Left lung (tissue), 10 donors: ENCODE data around the gene HOPX. TPM values are rescaled to one million over a fixed set of nuclear protein-coding genes. Genes with fewer than 3 reads are reported as not detected.

ENCODE experiments used
- ATAC-seq: fragments of 200-7000 bp; cut with Tn5 transposase; one replicate; pipeline ENCODE4 v1.9.1; 2020; ENCODE audit warnings: moderate library complexity
- DNase-seq, 4 donors: peaks; one replicate each; pipeline ENCODE4 v3.0.0-alpha.2; 2013 to 2020
- H3K27ac ChIP-seq, 2 donors: fragments of 200-600 bp; sonication (generic) in 1 of 2; one replicate each; pipeline versions ENCODE4 v1.5.0 to v1.8.0; 2020 to 2021
- H3K27me3 ChIP-seq, 2 donors: fragments of 200-600 bp; sonication (generic) in 1 of 2; one replicate each; pipeline versions ENCODE4 v1.5.0 to v1.8.0; 2020 to 2021
- H3K36me3 ChIP-seq, 2 donors: fragments of 200-600 bp; sonication (generic) in 1 of 2; one replicate each; pipeline versions ENCODE4 v1.5.0 to v1.8.0; 2020 to 2021
- H3K4me1 ChIP-seq, 2 donors: fragments of 200-600 bp; one replicate each; pipeline ENCODE4 v1.8.0; 2021
- H3K4me3 ChIP-seq, 2 donors: fragments of 200-600 bp; sonication (generic) in 1 of 2; one replicate each; pipeline versions ENCODE4 v1.5.0 to v1.8.0; 2020 to 2021; ENCODE audit warnings: mild to moderate bottlenecking in 1 of 2
- H3K9me3 ChIP-seq, 2 donors: fragments of 200-600 bp; sonication (generic) in 1 of 2; one replicate each; pipeline versions ENCODE4 v1.5.0 to v1.8.0; 2020 to 2021
- intact Hi-C, 2 donors: fragments of 100-400 bp; cut with DNase I; formaldehyde crosslinking; loops; one replicate each; pipeline versions ENCODE4 v1.11.2 to v1.14.2; 2022
- polyA plus RNA-seq, 6 donors: library from polyadenylated mRNA; unstranded; fragments of 120-200 nt; gene quantifications; one replicate each; pipeline ENCODE4 v1.2.1, GENCODE V29; 2013; ENCODE audit not compliant: insufficient read length in 6 of 6
- total RNA-seq, 2 donors: library from RNA; stranded (reverse); fragmentation: NEBNext Ultra II Directional; extraction: Animal tissue kit (Norgen Biotek cat#: 25700); gene quantifications; one replicate each; pipeline ENCODE4 v1.2.1, GENCODE V29; 2021
- TF ChIP-seq, protein P1 (sequence below), 2 donors: fragments of 200-600 bp; sonication (generic) in 1 of 2; IDR thresholded peaks; one replicate each; pipeline versions ENCODE4 v1.5.0 to v1.8.0; 2021; ENCODE audit warnings: antibody characterized with exemption in 2 of 2
- donor health status: DM: no; HTN: yes; CAD: no.
- donor health status: DM: no; HTN: no; CAD: no.

Gene HOPX
- total and polyA plus RNA-seq, 8 donors, result 28.2 to 729 (median 35.6) TPM

DNA sequence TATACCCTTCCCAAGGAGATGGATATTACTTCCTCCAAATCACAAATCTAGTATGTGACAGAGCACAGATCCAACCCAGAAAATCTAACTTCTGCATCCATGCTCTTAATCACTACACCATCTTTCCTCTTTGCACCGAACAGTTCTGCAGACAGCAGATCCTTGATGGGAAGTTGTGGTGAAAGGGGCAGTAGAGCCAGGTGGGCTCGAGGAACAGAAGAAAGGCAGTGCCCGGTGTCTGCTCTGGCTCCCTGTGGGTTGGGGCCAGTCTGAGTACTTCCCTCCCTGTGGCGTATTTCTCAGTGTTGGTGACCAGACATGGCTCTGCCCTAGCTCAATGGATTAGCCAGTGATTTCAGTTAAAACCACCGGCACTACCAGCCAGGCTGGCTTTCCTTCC is 15.3 kb downstream of the HOPX start:
- no peaks in the 10 kb centered on the region for H3K9me3 ChIP-seq
- H3K4me3 ChIP-seq, result no peak overlapping the region
- DNase-seq (no peak), ATAC-seq (no peak)
- intact Hi-C loops, result no loop called here
- TF ChIP-seq, protein P1, sequence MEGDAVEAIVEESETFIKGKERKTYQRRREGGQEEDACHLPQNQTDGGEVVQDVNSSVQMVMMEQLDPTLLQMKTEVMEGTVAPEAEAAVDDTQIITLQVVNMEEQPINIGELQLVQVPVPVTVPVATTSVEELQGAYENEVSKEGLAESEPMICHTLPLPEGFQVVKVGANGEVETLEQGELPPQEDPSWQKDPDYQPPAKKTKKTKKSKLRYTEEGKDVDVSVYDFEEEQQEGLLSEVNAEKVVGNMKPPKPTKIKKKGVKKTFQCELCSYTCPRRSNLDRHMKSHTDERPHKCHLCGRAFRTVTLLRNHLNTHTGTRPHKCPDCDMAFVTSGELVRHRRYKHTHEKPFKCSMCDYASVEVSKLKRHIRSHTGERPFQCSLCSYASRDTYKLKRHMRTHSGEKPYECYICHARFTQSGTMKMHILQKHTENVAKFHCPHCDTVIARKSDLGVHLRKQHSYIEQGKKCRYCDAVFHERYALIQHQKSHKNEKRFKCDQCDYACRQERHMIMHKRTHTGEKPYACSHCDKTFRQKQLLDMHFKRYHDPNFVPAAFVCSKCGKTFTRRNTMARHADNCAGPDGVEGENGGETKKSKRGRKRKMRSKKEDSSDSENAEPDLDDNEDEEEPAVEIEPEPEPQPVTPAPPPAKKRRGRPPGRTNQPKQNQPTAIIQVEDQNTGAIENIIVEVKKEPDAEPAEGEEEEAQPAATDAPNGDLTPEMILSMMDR (IDR thresholded peaks at IDR 0.05), result no peak
- H3K27me3 ChIP-seq, result no peaks in the 10 kb centered on the region
- no peak overlapping the region for H3K27ac ChIP-seq
- H3K4me1 ChIP-seq, result peaks cover 0 to 8% of the 10 kb centered on the region in 2 donors
- H3K36me3 ChIP-seq, result no peaks in the 10 kb centered on the region

GRCh38 chr4:56662782-56663468 is 18.2 kb downstream of the HOPX start:
- no peaks in the 10 kb centered on the region for H3K9me3 ChIP-seq
- DNase-seq, result no peak
- intact Hi-C loops, result no loop called here

GRCh38 chr4:56659946-56660345 is 21.1 kb downstream of the HOPX start:
- intact Hi-C loops, result loop anchor here in 1 of 2 donors (10.0 kb wide), 1 partner anchor 135 kb away; no protein-coding TSS in a partner anchor
- ATAC-seq, result no peak

More at GRCh38 chr4:56662782-56663468, 18.2 kb downstream of the HOPX start:
- Histone ChIP-seq H3K27ac (no peak overlapping the region), H3K27me3 (peaks cover 0 to 17% of the 10 kb centered on the region in 2 donors), H3K36me3 (no peaks in the 10 kb centered on the region), H3K4me1 (peaks cover 6 to 19% of the 10 kb centered on the region in 2 donors), H3K4me3 (no peak overlapping the region)
- ATAC-seq, result peak; percentile 69
- TF ChIP-seq, protein P1 (IDR thresholded peaks at IDR 0.05), result no peak

DNA sequence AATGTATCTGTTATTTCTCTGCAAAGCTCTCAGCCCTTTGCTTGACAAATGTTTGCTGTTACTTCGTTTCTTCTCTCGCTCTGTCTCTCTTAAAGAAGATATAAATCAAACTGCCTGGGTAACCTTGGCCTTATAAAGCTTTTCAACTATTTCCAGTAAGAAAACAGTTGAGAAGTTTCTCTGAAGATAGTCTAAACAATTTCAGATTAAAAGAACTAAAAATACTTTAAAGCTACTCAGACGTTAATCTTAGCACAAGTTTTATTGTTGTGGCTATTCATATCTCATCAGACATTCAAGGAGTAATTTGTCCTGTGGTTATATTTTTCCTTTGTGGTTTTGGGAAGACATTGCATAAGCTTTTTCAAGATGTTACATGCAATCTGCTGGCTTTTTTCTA is 22.6 kb downstream of the HOPX start:
- no peak overlapping the region for H3K27ac ChIP-seq
- intact Hi-C loops, result loop anchor here in 1 of 2 donors (10.0 kb wide), 1 partner anchor 136 kb away; no protein-coding TSS in a partner anchor
- TF ChIP-seq, protein P1 (IDR thresholded peaks at IDR 0.05), result no peak

More at GRCh38 chr4:56659946-56660345, 21.1 kb downstream of the HOPX start:
- H3K27me3 ChIP-seq, result peaks cover 4 to 46% of the 10 kb centered on the region in 2 donors
- TF ChIP-seq, protein P1 (IDR thresholded peaks at IDR 0.05), result no peak
- H3K36me3 ChIP-seq, result no peaks in the 10 kb centered on the region
- H3K27ac ChIP-seq, result no peak overlapping the region
- H3K4me3 ChIP-seq, result no peak overlapping the region
- no peak for DNase-seq
- H3K4me1 ChIP-seq, result peaks cover 14 to 32% of the 10 kb centered on the region in 2 donors
- H3K9me3 ChIP-seq, result no peaks in the 10 kb centered on the region

GRCh38 chr4:56657818-56658217 is 23.3 kb downstream of the HOPX start:
- DNase-seq (no peak), ATAC-seq (no peak)
- H3K9me3 ChIP-seq, result no peaks in the 10 kb centered on the region
- H3K36me3 ChIP-seq, result no peaks in the 10 kb centered on the region
- H3K27ac ChIP-seq, result no peak overlapping the region
- intact Hi-C loops, result loop anchor here in 1 of 2 donors (10.0 kb wide), 1 partner anchor 137 kb away; no protein-coding TSS in a partner anchor
- H3K4me1 ChIP-seq, result peaks cover 20 to 45% of the 10 kb centered on the region in 2 donors
- TF ChIP-seq, protein P1 (IDR thresholded peaks at IDR 0.05), result no peak
- peaks cover 4 to 58% of the 10 kb centered on the region in 2 donors for H3K27me3 ChIP-seq
- H3K4me3 ChIP-seq, result no peak overlapping the region

More for the DNA sequence above, 22.6 kb downstream of the HOPX start:
- no peak for DNase-seq
- Histone ChIP-seq H3K4me3 (no peak overlapping the region), H3K4me1 (peaks cover 20 to 44% of the 10 kb centered on the region in 2 donors), H3K9me3 (no peaks in the 10 kb centered on the region), H3K27me3 (peaks cover 4 to 58% of the 10 kb centered on the region in 2 donors), H3K36me3 (no peaks in the 10 kb centered on the region)
- ATAC-seq, result no peak
